Fibroblast of villous mesenchyme (primary cell): ENCODE results near the gene LDLRAD2. TPM values are rescaled to one million over a fixed set of nuclear protein-coding genes. Genes with fewer than 3 reads are reported as not detected.

Experiments used
- DNase-seq: peaks from one replicate; pipeline ENCODE4 v3.0.0-alpha.2; 2010; ENCODE audit warnings: low read depth
- H3K4me3 ChIP-seq: 2 replicates; pipeline ENCODE4 v1.5.1; 2011; ENCODE audit warnings: low read depth, mild to moderate bottlenecking, low read length
- total RNA-seq: library from RNA; depleted of rRNA; stranded (reverse); fragments of >200 nt; gene quantifications from 2 replicates; pipeline ENCODE4 v1.2.3, GENCODE V29; 2012
- TF ChIP-seq, protein P1 (sequence below): IDR thresholded peaks from 2 replicates; pipeline ENCODE4 v1.5.1; 2012; ENCODE audit warnings: low read depth, mild to moderate bottlenecking, low read length; ENCODE audit not compliant: insufficient read depth

The LDLRAD2 gene
- total RNA-seq, 1 donor: not detected

DNA sequence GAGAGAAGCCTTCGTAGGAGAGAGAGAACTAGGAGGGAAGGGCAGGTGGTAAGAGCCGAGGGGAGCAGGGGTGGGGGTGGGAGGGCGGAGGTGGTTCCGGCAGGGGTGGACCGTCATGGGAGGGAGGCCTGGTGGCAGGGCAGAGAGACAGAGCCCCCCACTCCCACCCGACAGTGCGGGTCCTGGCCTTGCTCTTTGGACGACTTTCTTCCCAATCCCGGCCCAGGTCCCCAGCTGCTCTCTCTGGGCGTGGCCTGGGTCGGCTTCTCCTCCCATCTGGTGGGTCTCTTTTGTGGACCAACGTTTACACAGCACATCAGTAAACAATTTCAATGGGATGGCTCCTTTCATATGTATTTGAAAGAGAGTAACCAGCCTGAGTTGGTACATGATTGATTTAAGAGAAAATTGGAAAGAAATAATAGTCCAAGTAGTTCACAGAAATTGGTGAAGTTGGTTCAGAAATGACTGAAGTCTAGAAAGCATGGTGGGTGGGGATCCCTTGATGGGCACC, 56.9 kb downstream of the LDLRAD2 start:
- TF ChIP-seq, protein P1, sequence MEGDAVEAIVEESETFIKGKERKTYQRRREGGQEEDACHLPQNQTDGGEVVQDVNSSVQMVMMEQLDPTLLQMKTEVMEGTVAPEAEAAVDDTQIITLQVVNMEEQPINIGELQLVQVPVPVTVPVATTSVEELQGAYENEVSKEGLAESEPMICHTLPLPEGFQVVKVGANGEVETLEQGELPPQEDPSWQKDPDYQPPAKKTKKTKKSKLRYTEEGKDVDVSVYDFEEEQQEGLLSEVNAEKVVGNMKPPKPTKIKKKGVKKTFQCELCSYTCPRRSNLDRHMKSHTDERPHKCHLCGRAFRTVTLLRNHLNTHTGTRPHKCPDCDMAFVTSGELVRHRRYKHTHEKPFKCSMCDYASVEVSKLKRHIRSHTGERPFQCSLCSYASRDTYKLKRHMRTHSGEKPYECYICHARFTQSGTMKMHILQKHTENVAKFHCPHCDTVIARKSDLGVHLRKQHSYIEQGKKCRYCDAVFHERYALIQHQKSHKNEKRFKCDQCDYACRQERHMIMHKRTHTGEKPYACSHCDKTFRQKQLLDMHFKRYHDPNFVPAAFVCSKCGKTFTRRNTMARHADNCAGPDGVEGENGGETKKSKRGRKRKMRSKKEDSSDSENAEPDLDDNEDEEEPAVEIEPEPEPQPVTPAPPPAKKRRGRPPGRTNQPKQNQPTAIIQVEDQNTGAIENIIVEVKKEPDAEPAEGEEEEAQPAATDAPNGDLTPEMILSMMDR: no peak
- DNase-seq: no peak
- no peak overlapping the region for H3K4me3 ChIP-seq

DNA sequence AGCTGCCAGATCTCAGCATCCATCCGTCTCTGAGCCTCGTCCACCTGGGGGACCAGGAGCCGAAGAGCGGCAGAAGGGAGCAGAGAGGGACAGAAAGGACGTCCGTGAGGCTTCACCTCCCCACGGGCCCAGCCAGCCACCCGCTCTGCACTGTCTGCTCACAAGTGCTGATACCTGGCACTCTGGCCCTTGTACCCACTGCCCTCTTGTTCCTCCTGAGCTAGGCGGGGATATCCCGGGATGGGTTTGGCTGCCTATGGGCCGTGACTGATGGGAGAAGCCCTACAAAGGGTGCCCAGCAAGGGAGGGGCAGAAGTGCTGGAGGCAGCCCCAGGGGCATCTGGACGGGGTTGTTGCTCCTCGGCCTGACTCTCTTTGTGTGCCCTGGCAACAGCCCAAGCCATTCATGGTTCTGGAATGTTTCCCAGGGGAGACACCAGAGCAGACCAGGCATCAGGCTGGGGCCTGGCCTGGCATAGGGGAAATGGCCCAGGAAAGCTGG, 57.6 kb downstream of the LDLRAD2 start:
- TF ChIP-seq, protein P1: no peak
- H3K4me3 ChIP-seq: no peak overlapping the region

GRCh38 chr1:21870611-21871010, 58.5 kb downstream of the LDLRAD2 start:
- TF ChIP-seq, protein P1: no peak
- DNase-seq: no peak

More for the DNA sequence above, 57.6 kb downstream of the LDLRAD2 start:
- peak; percentile 76 for DNase-seq

GRCh38 chr1:21871943-21872342, 59.9 kb downstream of the LDLRAD2 start:
- DNase-seq: no peak
- TF ChIP-seq, protein P1: no peak
- H3K4me3 ChIP-seq: no peak overlapping the region

More at GRCh38 chr1:21870611-21871010, 58.5 kb downstream of the LDLRAD2 start:
- H3K4me3 ChIP-seq: no peak overlapping the region

- H3K4me3 ChIP-seq: no peak overlapping the region
- no peak for DNase-seq
- TF ChIP-seq, protein P1: no peak
These were observed 60.5 kb downstream of the LDLRAD2 start for GRCh38 chr1:21872445-21873079.

DNA sequence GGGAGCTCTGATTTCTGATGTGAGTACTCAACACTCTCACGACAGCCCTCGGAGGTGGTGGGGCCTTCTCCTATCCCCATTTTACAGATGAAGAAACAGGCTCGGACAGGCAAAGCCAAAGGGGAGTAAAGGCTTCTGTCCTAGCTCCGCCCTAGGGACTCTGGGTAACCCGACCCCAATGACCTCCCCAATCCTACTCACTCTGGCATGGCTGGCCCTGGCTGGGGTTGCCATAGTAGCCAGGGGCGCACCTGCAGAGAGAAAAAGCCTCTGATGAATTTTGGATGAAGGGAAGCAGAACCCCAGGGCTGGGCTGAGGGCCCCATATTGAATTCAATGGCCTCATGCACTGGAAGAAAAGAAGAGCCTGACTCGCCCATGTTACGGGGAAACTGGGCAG, 61.1 kb downstream of the LDLRAD2 start:
- H3K4me3 ChIP-seq: no peak overlapping the region
- TF ChIP-seq, protein P1: no peak
- DNase-seq: no peak
